ENCODE data around the gene FEZ2. TPM values are rescaled to one million over a fixed set of nuclear protein-coding genes. Genes with fewer than 3 reads are reported as not detected.

FEZ2 gene
- total and polyA plus RNA-seq, 2 of the 13 experiments (the other 11 are each of a cell fraction or from before 2014, with no cell fraction given) = 42.5 to 59.1 TPM

- DNase-seq (ENCODE audit: low spot score) (no peak), FAIRE-seq (no peak), ATAC-seq (no peak; the same call in 2 of the 3 replicates)
- Histone ChIP-seq H2AFZ (ENCODE audit: low read length) (no peak overlapping the region), H3K79me2 (ENCODE audit: insufficient read depth, low read length) (no peaks in the 10 kb centered on the region), H3K36me3 (replicated peaks in 1 of 2; ENCODE audit: control insufficient read depth in 1 of 2, insufficient read depth in 2 of 2, low read length in 2 of 2) (peaks cover 14 to 61% of the 10 kb centered on the region in 2 experiments), H4K20me1 (ENCODE audit: insufficient read depth, low read length) (no peaks in the 10 kb centered on the region), H3K4me1 (ENCODE audit: insufficient read depth, low read length) (no peaks in the 10 kb centered on the region), H3K9ac (ENCODE audit: insufficient read depth, low read depth, low read length) (no peak overlapping the region), H3K27ac (ENCODE audit: extremely low read length, insufficient read depth, low read length) (no peak overlapping the region), H3K9me3 (ENCODE audit: low read length) (no peaks in the 10 kb centered on the region), H3K4me3 (replicated peaks in 1 of 3; ENCODE audit: insufficient read depth in 1 of 3, low read depth in 2 of 3, low read length in 3 of 3) (no peak overlapping the region), H3K4me2 (ENCODE audit: low read depth, low read length) (no peak overlapping the region), H3K27me3 (ENCODE audit: control insufficient read depth in 1 of 2, insufficient read depth in 2 of 2, low read length in 2 of 2) (no peaks in the 10 kb centered on the region)
- TF ChIP-seq RBM22 (optimal IDR thresholded peaks at IDR 0.05; ENCODE audit: low read length) (peak; percentile 64), POLR2AphosphoS5 (IDR thresholded peaks at IDR 0.05; ENCODE audit: low read depth, low read length) (0 out of 2 replicates have a peak, but pooled peaks have one; percentile 35), ZNF788 (CRISPR knock-in tag; IDR thresholded peaks at IDR 0.05; ENCODE audit: borderline replicate concordance) (no peak), POLR2G (IDR thresholded peaks at IDR 0.05; ENCODE audit: low read depth, low read length) (0 out of 2 replicates have a peak, but pooled peaks have one; percentile 42)
- WGBS (ENCODE audit: low lambda C conversion rate) = 94% methylated on average over 4 of the region's 4 CpGs
- in situ Hi-C loops (cut with HindIII; ENCODE audit: extremely low pct_ligation_motif_present, low pct_unique_long_range_greater_than_20kb) (no loop called here), intact Hi-C loops (cut with micrococcal nuclease; ENCODE audit: unreplicated experiment) (no loop called here)
- BruUV-seq (replicated peaks) = no TSS peak
- POLR2A ChIA-PET = no interaction called here
- CTCF ChIA-PET (ENCODE audit: low intra/inter-chr PET ratio, low total read pairs) = no interaction called here
Observed at GRCh38 chr2:36553683-36554082, 44.3 kb downstream of the FEZ2 start.

GRCh38 chr2:36550006-36550405 lies 48.0 kb downstream of the FEZ2 start:
- ATAC-seq (no peak), FAIRE-seq (peak; percentile 30), DNase-seq (ENCODE audit: low spot score) (no peak)
- Histone ChIP-seq H3K4me2 (ENCODE audit: low read depth, low read length) (no peak overlapping the region), H3K36me3 (replicated peaks in 1 of 2; ENCODE audit: control insufficient read depth in 1 of 2, insufficient read depth in 2 of 2, low read length in 2 of 2) (peaks cover 21 to 72% of the 10 kb centered on the region in 2 experiments), H3K9me3 (ENCODE audit: low read length) (no peaks in the 10 kb centered on the region), H4K20me1 (ENCODE audit: insufficient read depth, low read length) (no peaks in the 10 kb centered on the region), H3K9ac (ENCODE audit: insufficient read depth, low read depth, low read length) (no peak overlapping the region), H3K27ac (ENCODE audit: extremely low read length, insufficient read depth, low read length) (no peak overlapping the region), H3K27me3 (ENCODE audit: control insufficient read depth in 1 of 2, insufficient read depth in 2 of 2, low read length in 2 of 2) (no peaks in the 10 kb centered on the region), H3K4me3 (replicated peaks in 1 of 3; ENCODE audit: insufficient read depth in 1 of 3, low read depth in 2 of 3, low read length in 3 of 3) (no peak overlapping the region), H2AFZ (ENCODE audit: low read length) (no peak overlapping the region), H3K79me2 (ENCODE audit: insufficient read depth, low read length) (no peaks in the 10 kb centered on the region), H3K4me1 (ENCODE audit: insufficient read depth, low read length) (no peaks in the 10 kb centered on the region)
- no TSS peak for BruUV-seq (replicated peaks)
- in situ Hi-C loops (cut with HindIII; ENCODE audit: extremely low pct_ligation_motif_present, low pct_unique_long_range_greater_than_20kb) (no loop called here), intact Hi-C loops (cut with micrococcal nuclease; ENCODE audit: unreplicated experiment) (no loop called here)
- ChIA-PET POLR2A (no interaction called here), CTCF (ENCODE audit: low intra/inter-chr PET ratio, low total read pairs) (no interaction called here)
- WGBS (ENCODE audit: low lambda C conversion rate) = 98% methylated on average over 5 of the region's 5 CpGs
- TF ChIP-seq PREB (CRISPR knock-in tag; IDR thresholded peaks at IDR 0.05) (no peak), RBM22 (optimal IDR thresholded peaks at IDR 0.05; ENCODE audit: low read length) (peak; percentile 73)
